Measurements from ENCODE around the gene SNIP1.
A peak's percentile ranks its signal among the peaks of the same experiment; 100 is the strongest.
"Not testable (repeated sequence)": the region's sequence is repeated elsewhere in the genome, so short reads cannot be mapped to it uniquely, and the experiment has no call there.

SNIP1 gene

GRCh38 chr1:37559080-37559479 is 5.0 kb upstream of the SNIP1 start:
- no peak for DNase-seq

- no peak for DNase-seq
These were observed 4.3 kb upstream of the SNIP1 start for GRCh38 chr1:37558411-37558810.

- DNase-seq = no peak
These were observed 3.3 kb upstream of the SNIP1 start for GRCh38 chr1:37557402-37557801.

- peak; percentile 89 for DNase-seq
These were observed 2.7 kb upstream of the SNIP1 start, which contains the start of gene DNALI1 for GRCh38 chr1:37556712-37557196. DNALI1 (plus strand) TSS chr1:37556940; CDS start chr1:37556995, 55 bp downstream.

GRCh38 chr1:37553598-37553926 is 531 bp downstream of the SNIP1 start:
- no peak for DNase-seq

GRCh38 chr1:37549341-37549740 is 4.8 kb downstream of the SNIP1 start:
- DNase-seq = no peak

GRCh38 chr1:37545019-37545418 is 9.1 kb downstream of the SNIP1 start:
- no peak for DNase-seq

GRCh38 chr1:37544530-37544929 is 9.6 kb downstream of the SNIP1 start:
- DNase-seq = no peak

GRCh38 chr1:37540036-37540785 is 13.9 kb downstream of the SNIP1 start:
- no peak for DNase-seq

- DNase-seq = not testable (repeated sequence)
These were observed 14.9 kb downstream of the SNIP1 start for GRCh38 chr1:37539154-37539553.

- no peak for DNase-seq
These were observed 16.7 kb downstream of the SNIP1 start for GRCh38 chr1:37537378-37537777.

GRCh38 chr1:37533317-37534093 is 20.6 kb downstream of the SNIP1 start:
- DNase-seq = no peak

- not testable (repeated sequence) for DNase-seq
These were observed 21.5 kb downstream of the SNIP1 start for GRCh38 chr1:37532418-37533156.

GRCh38 chr1:37529888-37530287 is 24.2 kb downstream of the SNIP1 start:
- DNase-seq = not testable (repeated sequence)

GRCh38 chr1:37519613-37520012 is 34.5 kb downstream of the SNIP1 start:
- no peak for DNase-seq

- not testable (repeated sequence) for DNase-seq
These were observed 35.2 kb downstream of the SNIP1 start for GRCh38 chr1:37518929-37519328.

GRCh38 chr1:37518241-37518640 is 35.9 kb downstream of the SNIP1 start:
- DNase-seq = not testable (repeated sequence)

- no peak for DNase-seq
These were observed 36.5 kb downstream of the SNIP1 start for GRCh38 chr1:37517569-37517968.

- DNase-seq = no peak
These were observed 38.7 kb downstream of the SNIP1 start for GRCh38 chr1:37515185-37516034.

- DNase-seq = peak; percentile 75
These were observed 39.5 kb downstream of the SNIP1 start, which contains the start of gene MEAF6 for GRCh38 chr1:37514350-37515184. MEAF6 (minus strand) TSS chr1:37514766; CDS start chr1:37514746, 20 bp downstream.

GRCh38 chr1:37513795-37514349 is 40.2 kb downstream of the SNIP1 start:
- DNase-seq = peak; percentile 2
